Uterus (tissue), 4 donors: ENCODE results near the gene SGTA. TPM values are rescaled to one million over a fixed set of nuclear protein-coding genes. Genes with fewer than 3 reads are reported as not detected.

ENCODE experiments used
- DNase-seq, 2 donors: peaks; one replicate each; pipeline ENCODE4 v3.0.0-alpha.2; 2019 to 2020
- H3K27ac ChIP-seq, 2 donors: fragments of 200-600 bp; sonication (generic); 1 replicate in 1 of 2; 2 replicates in 1 of 2; pipeline ENCODE4 v1.5.1; 2016 to 2018
- H3K27me3 ChIP-seq, 2 donors: fragments of 200-600 bp; sonication (generic); one replicate each; pipeline ENCODE4 v1.5.1; 2018 to 2019; ENCODE audit warnings: control low read depth in 1 of 2
- H3K36me3 ChIP-seq, 2 donors: fragments of 200-600 bp; sonication (generic); one replicate each; pipeline ENCODE4 v1.5.1; 2019; ENCODE audit warnings: control low read depth in 1 of 2
- H3K4me1 ChIP-seq, 2 donors: fragments of 200-600 bp; sonication (generic); one replicate each; pipeline ENCODE4 v1.5.1; 2018 to 2019; ENCODE audit warnings: control low read depth in 1 of 2
- H3K4me3 ChIP-seq, 2 donors: fragments of 200-600 bp; sonication (generic); 1 replicate in 1 of 2; 2 replicates in 1 of 2; pipeline ENCODE4 v1.5.1; 2018 to 2019; ENCODE audit warnings: mild to moderate bottlenecking in 1 of 2
- H3K9me3 ChIP-seq, 2 donors: fragments of 200-600 bp; sonication (generic); one replicate each; pipeline ENCODE4 v1.5.1; 2019; ENCODE audit warnings: control low read depth in 1 of 2
- CTCF ChIP-seq, 4 experiments: fragments of 200-600 bp in 2 of 4; fragments of 450-650 bp in 2 of 4; sonication (generic) in 2 of 4; IDR thresholded peaks; one replicate each; pipeline ENCODE4 v1.5.1; 2016 to 2019; ENCODE audit warnings: antibody characterized with exemption in 4 of 4, mild to moderate bottlenecking in 2 of 4, moderate library complexity in 1 of 4
- POLR2A ChIP-seq, 2 donors: fragments of 450-650 bp; IDR thresholded peaks; one replicate each; pipeline ENCODE4 v1.6.1; 2016; ENCODE audit warnings: antibody characterized with exemption in 2 of 2, mild to moderate bottlenecking in 1 of 2, moderate library complexity in 1 of 2
- intact Hi-C: fragments of 100-400 bp; cut with DNase I; formaldehyde crosslinking; loops from one replicate; pipeline ENCODE4 v1.15.1; 2023; ENCODE audit warnings: low total_unique reads
- total RNA-seq, 4 donors: library from RNA; depleted of rRNA in 3 of 4; stranded (reverse); fragments of >200 nt in 3 of 4; gene quantifications; one replicate each; pipeline versions ENCODE4 v1.1.0 to v1.2.4, GENCODE V29; 2014 to 2023
- donor health status: DM: yes; HTN: yes; CAD: no.

Gene SGTA
- total RNA-seq, 4 donors from 2014 or later = 9.5 to 50.7 (median 23.6) TPM

DNA sequence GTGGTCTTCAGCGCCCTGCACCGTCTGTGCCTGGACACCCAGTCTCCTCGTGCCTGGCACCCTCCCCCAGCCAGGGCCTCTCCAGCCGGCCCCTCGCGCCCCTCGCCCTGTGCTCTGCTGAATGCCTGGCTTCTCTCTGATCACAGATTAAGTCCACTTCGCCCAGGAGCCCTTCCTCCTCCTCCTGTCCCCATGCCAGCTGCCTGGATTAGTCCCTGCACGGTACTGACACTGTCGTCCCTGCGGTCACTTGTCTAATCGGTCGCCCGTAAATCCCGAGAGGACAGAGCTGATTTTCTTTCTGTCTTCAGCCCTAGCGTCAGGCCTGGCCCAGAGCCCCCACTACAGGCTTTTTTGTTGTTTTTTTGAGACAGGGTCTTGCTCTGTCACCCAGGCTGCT, 8.8 kb upstream of the SGTA start:
- Histone ChIP-seq H3K4me3 (no peak overlapping the region), H3K36me3 (no peaks in the 10 kb centered on the region), H3K9me3 (no peaks in the 10 kb centered on the region), H3K4me1 (no peaks in the 10 kb centered on the region), H3K27ac (no peak overlapping the region), H3K27me3 (no peaks in the 10 kb centered on the region)
- DNase-seq = no peak
- intact Hi-C loops = no loop called here
- TF ChIP-seq POLR2A (IDR thresholded peaks at IDR 0.05) = no peak
- TF ChIP-seq CTCF (IDR thresholded peaks at IDR 0.05) = no peak

- Histone ChIP-seq H3K27me3 (no peaks in the 10 kb centered on the region), H3K4me1 (no peaks in the 10 kb centered on the region), H3K9me3 (no peaks in the 10 kb centered on the region), H3K4me3 (no peak overlapping the region), H3K27ac (no peak overlapping the region), H3K36me3 (no peaks in the 10 kb centered on the region)
- no peak for DNase-seq
- TF ChIP-seq CTCF (IDR thresholded peaks at IDR 0.05) = no peak
- TF ChIP-seq POLR2A (IDR thresholded peaks at IDR 0.05) = no peak
- intact Hi-C loops = no loop called here
These were observed 8.4 kb upstream of the SGTA start for GRCh38 chr19:2791440-2791839.

DNA sequence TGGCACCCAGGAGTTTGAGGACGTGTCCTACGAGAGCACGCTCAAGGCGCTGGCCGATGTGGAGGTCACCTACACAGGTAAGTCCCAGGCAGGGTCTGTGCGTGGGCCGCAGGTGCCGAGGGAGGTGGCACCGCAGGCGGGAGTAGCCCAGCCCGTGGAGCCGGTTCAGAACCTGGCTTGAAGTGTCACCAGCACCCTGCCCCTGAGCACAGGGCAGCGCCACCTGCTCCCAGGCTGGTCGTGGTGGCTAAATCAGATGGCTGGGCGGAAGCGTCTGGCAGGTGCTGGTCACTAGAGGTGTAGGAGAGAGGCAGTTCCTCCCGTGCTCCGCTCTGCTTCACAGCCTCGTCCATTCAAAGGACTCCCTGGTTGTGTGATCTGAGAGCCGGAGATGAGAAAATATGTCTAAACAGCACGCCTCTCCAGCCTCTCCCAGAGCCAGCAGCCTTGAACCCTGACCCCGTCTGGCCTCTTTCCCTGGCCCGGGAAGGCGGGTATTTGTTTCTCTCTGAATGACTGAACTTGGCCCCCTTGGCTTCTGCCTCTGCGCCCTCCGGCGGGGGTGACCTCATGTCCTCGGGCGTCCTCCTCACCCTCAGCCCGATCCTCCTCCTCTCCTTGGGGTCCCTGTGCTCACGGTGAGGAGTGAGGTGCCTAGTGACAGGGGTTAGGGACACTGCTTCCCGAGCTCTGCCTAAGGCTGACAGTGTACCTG, 7.6 kb upstream of the SGTA start:
- Histone ChIP-seq H3K27ac (no peak overlapping the region), H3K4me3 (no peak overlapping the region), H3K9me3 (no peaks in the 10 kb centered on the region), H3K36me3 (no peaks in the 10 kb centered on the region), H3K27me3 (no peaks in the 10 kb centered on the region), H3K4me1 (peaks cover 0 to 3% of the 10 kb centered on the region in 2 donors)
- intact Hi-C loops = no loop called here
- DNase-seq = no peak
- TF ChIP-seq POLR2A (IDR thresholded peaks at IDR 0.05) = no peak
- no peak for TF ChIP-seq CTCF (IDR thresholded peaks at IDR 0.05)

DNA sequence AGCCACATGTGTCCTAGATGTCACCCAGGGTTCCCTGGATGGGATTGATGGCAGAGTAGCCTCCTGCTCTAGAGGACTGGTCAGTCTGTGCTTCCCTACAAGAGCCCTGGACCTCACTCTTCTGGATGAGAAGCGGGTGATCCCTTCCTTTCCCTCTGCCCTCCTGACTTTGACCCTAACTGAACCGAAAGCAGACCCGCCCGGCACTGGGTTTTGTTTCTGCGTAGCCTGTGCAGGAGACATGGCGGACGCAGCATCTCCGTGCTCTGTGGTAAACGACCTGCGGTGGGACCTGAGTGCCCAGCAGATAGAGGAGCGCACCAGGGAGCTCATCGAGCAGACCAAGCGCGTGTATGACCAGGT, 7.1 kb upstream of the SGTA start:
- H3K36me3 ChIP-seq = no peaks in the 10 kb centered on the region
- DNase-seq = no peak
- intact Hi-C loops = no loop called here
- no peak overlapping the region for H3K4me3 ChIP-seq
- no peak overlapping the region for H3K27ac ChIP-seq
- TF ChIP-seq CTCF (IDR thresholded peaks at IDR 0.05) (no peak), POLR2A (IDR thresholded peaks at IDR 0.05) (no peak)
- no peaks in the 10 kb centered on the region for H3K27me3 ChIP-seq
- H3K9me3 ChIP-seq = no peaks in the 10 kb centered on the region
- peaks cover 0 to 3% of the 10 kb centered on the region in 2 donors for H3K4me1 ChIP-seq

DNA sequence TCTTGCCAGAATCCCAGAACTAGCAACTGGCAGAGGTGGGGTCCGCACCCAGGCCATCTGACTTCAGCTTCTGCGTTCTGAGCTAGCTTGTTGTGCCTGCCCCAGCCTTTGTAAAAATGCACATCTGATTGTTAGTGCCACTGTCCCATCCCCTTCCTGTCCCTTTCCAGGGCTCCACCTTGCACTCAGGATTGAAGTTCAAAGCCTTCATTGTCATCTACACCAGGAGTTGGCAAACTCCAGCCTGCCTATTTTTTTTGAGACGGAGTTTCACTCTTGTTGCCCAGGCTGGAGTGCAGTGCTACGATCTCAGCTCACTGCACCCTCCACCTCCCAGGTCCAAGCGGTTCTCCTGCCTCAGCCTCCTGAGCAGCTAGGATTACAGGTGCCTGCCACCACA, 5.2 kb upstream of the SGTA start:
- H3K36me3 ChIP-seq = no peaks in the 10 kb centered on the region
- H3K9me3 ChIP-seq = no peaks in the 10 kb centered on the region
- TF ChIP-seq CTCF (IDR thresholded peaks at IDR 0.05) = no peak
- no peak overlapping the region for H3K27ac ChIP-seq
- H3K27me3 ChIP-seq = no peaks in the 10 kb centered on the region
- no peak overlapping the region for H3K4me3 ChIP-seq
- DNase-seq = no peak
- intact Hi-C loops = no loop called here
- H3K4me1 ChIP-seq = peaks cover 3 to 5% of the 10 kb centered on the region in 2 donors
